ENCODE results near the gene KAT2B. TPM values are rescaled to one million over a fixed set of nuclear protein-coding genes. Genes with fewer than 3 reads are reported as not detected.

Gene KAT2B
- total and polyA plus RNA-seq, 2 donors (not counting 1 experiment from before 2014, with no cell fraction given): 21.7 to 57.5 TPM

DNA sequence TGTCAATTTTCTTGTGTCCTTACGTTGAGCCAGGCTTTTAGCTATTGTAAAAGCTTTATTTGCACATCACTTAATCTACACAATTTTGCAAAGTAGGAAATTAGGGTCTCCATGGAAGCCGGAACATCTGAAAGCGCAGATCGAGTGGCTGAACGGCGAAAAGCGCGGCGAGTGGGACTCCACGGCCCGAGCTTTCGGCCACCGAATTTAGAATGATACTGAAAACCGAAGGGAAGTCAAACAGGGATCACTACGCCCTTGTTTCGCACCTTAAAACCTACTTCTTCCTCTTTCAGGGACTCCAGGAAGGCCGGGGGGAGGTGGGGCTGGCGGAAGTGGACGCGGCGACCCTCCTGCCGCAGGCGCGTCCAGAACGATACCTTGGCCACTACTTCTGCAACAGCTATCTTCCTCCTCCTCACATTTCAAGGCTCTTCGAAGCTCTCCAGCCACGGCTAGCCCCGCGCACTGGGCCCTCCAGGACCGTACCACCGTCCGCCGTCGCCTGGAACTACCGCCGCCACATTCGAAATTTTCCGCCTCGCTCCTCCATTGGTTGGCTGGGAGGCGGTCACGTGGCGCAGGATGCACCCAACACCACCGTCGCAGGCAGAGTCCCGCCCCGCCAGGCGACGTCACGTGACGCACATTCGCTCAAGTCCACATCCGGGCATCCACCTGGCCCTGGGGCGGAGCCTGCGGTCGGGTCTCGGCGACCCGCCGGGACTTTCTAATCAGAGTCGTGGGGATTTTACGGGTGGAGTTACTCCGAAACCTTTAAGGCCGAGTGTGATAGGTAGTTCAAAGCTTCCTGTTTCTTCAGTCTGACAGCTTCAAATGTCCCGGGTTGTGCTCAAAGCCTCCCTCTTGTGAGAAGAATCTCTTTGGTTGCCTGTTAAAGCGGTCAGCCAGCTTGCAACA is 145.7 kb downstream of the KAT2B start, which contains the start of gene SGO1:
Gene SGO1 (minus strand): TSS at position 528 of the 921 bp plus-strand sequence. CDS start 2,179 bp downstream, outside the sequence.
- peak; percentile 91 for ATAC-seq (ENCODE audit: low read depth)
- Histone ChIP-seq H3K27me3 (replicated peaks in 1 of 4; ENCODE audit: control extremely low read depth in 1 of 4, control insufficient read depth in 3 of 4, insufficient read depth in 4 of 4, low read length in 3 of 4) (no peaks in the 10 kb centered on the region), H3K27ac (ENCODE audit: low read length in 2 of 2) (peak within 1 kb of the TSS; percentile 98), H3K36me3 (replicated peaks in 1 of 2; ENCODE audit: control extremely low read depth in 1 of 2, control insufficient read depth in 1 of 2, extremely low read depth in 1 of 2, insufficient read depth in 2 of 2, low read length in 1 of 2) (peaks cover 2 to 7% of the 10 kb centered on the region in 2 experiments), H3K4me1 (ENCODE audit: control insufficient read depth in 2 of 2, insufficient read depth in 2 of 2, low read length in 2 of 2) (peaks cover 19 to 26% of the 10 kb centered on the region in 2 donors), H3K4me3 (ENCODE audit: control extremely low read depth in 1 of 5, extremely low read depth in 1 of 5, insufficient read depth in 1 of 5, low read depth in 2 of 5, low read length in 4 of 5) (peak within 1 kb of the TSS; percentile 70 to 97 (median 85)), H3K9ac (ENCODE audit: low read length) (peak within 1 kb of the TSS; percentile 83), H2AFZ (ENCODE audit: insufficient read depth, low read depth, low read length, poor library complexity, severe bottlenecking) (peak within 1 kb of the TSS; percentile 90), H3K4me2 (replicated peaks; ENCODE audit: low read depth, low read length, poor library complexity, severe bottlenecking) (peak within 1 kb of the TSS; percentile 87), H4K20me1 (ENCODE audit: control insufficient read depth, insufficient read depth, low read length, poor library complexity, severe bottlenecking) (no peaks in the 10 kb centered on the region), H3K79me2 (ENCODE audit: control insufficient read depth, insufficient read depth, low read length) (peaks cover 24% of the 10 kb centered on the region), H3K9me3 (ENCODE audit: control extremely low read depth in 1 of 3, control insufficient read depth in 2 of 3, insufficient read depth in 1 of 3, low read length in 2 of 3) (no peaks in the 10 kb centered on the region)
- TF ChIP-seq, protein P1, sequence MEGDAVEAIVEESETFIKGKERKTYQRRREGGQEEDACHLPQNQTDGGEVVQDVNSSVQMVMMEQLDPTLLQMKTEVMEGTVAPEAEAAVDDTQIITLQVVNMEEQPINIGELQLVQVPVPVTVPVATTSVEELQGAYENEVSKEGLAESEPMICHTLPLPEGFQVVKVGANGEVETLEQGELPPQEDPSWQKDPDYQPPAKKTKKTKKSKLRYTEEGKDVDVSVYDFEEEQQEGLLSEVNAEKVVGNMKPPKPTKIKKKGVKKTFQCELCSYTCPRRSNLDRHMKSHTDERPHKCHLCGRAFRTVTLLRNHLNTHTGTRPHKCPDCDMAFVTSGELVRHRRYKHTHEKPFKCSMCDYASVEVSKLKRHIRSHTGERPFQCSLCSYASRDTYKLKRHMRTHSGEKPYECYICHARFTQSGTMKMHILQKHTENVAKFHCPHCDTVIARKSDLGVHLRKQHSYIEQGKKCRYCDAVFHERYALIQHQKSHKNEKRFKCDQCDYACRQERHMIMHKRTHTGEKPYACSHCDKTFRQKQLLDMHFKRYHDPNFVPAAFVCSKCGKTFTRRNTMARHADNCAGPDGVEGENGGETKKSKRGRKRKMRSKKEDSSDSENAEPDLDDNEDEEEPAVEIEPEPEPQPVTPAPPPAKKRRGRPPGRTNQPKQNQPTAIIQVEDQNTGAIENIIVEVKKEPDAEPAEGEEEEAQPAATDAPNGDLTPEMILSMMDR (IDR thresholded peaks at IDR 0.05): no peak
- no peak for TF ChIP-seq EZH2 (IDR thresholded peaks at IDR 0.05; ENCODE audit: borderline replicate concordance, insufficient read depth, low read depth, low read length, poor library complexity, severe bottlenecking)
- H3K9me3 Mint-ChIP-seq (ENCODE audit: insufficient read depth): no peaks in the 10 kb centered on the region
- ChIA-PET CTCF (interaction anchor here (0.6 to 3.2 kb wide), 13 partner anchors 8 to 1039 kb away, joined by 3 to 14 read pairs (median 3); partner anchors contain the start of gene KAT2B), POLR2A (interaction anchor here (0.6 to 1.4 kb wide), 4 partner anchors 20 to 219 kb away, joined by 4 to 7 read pairs (median 4); partner anchors contain the start of gene KAT2B)
- DNase-seq: peak; percentile 100
- no peaks in the 10 kb centered on the region for H3K27me3 Mint-ChIP-seq
- no peak within 1 kb of the TSS for H3K27ac Mint-ChIP-seq
- intact Hi-C loops (cut with micrococcal nuclease): loop anchor here (1.0 to 10.0 kb wide), 6 partner anchors 60 to 1741 kb away; partner anchors contain the start of gene RAB5A
- WGBS (ENCODE audit: insufficient coverage): under 1% methylated on average over 52 of the region's 65 CpGs
- peaks cover 4% of the 10 kb centered on the region for H3K4me1 Mint-ChIP-seq
- no peak within 1 kb of the TSS for H3K4me3 Mint-ChIP-seq

Data from B cell (primary cell).